GM08714 (cell line): ENCODE data around the gene DLGAP4.

ENCODE experiments used
- H3K4me3 ChIP-seq: fragments of 200-500 bp; sonication (Bioruptor generic); 2 replicates; pipeline ENCODE4 v1.5.1; 2014; ENCODE audit warnings: mild to moderate bottlenecking, low read length, inconsistent platforms
- ZNF274 ChIP-seq: IDR thresholded peaks from 2 replicates; pipeline ENCODE4 v1.6.1; 2012; ENCODE audit warnings: mild to moderate bottlenecking, low read depth, low read length

DLGAP4 gene

GRCh38 chr20:36305602-36306551 is at the start of gene DLGAP4:
TSS of gene DLGAP4 (plus strand) at chr20:36306339. CDS start at chr20:36431718, 125,379 bp downstream.
- TF ChIP-seq ZNF274: no peak
- no peak within 1 kb of the TSS for H3K4me3 ChIP-seq

- H3K4me3 ChIP-seq: no peak overlapping the region
- TF ChIP-seq ZNF274: no peak
Observed at GRCh38 chr20:36259177-36260061, 46.7 kb upstream of the DLGAP4 start.

GRCh38 chr20:36260316-36260715 is 45.8 kb upstream of the DLGAP4 start:
- no peak overlapping the region for H3K4me3 ChIP-seq
- TF ChIP-seq ZNF274: no peak

GRCh38 chr20:36261389-36262105 is 44.6 kb upstream of the DLGAP4 start:
- no peak for TF ChIP-seq ZNF274
- H3K4me3 ChIP-seq: no peak overlapping the region

- no peak for TF ChIP-seq ZNF274
Observed at GRCh38 chr20:36262440-36262839, 43.7 kb upstream of the DLGAP4 start.

GRCh38 chr20:36264426-36265246 is 41.5 kb upstream of the DLGAP4 start:
- TF ChIP-seq ZNF274: no peak
- H3K4me3 ChIP-seq: no peak overlapping the region

More at GRCh38 chr20:36262440-36262839, 43.7 kb upstream of the DLGAP4 start:
- no peak overlapping the region for H3K4me3 ChIP-seq

GRCh38 chr20:36266189-36266588 is 40.0 kb upstream of the DLGAP4 start:
- H3K4me3 ChIP-seq: no peak overlapping the region
- no peak for TF ChIP-seq ZNF274

GRCh38 chr20:36267605-36268381 is 38.3 kb upstream of the DLGAP4 start:
- TF ChIP-seq ZNF274: no peak
- H3K4me3 ChIP-seq: no peak overlapping the region

- TF ChIP-seq ZNF274: no peak
- H3K4me3 ChIP-seq: no peak overlapping the region
Observed at GRCh38 chr20:36268440-36269342, 37.4 kb upstream of the DLGAP4 start.

GRCh38 chr20:36269507-36269906 is 36.6 kb upstream of the DLGAP4 start:
- TF ChIP-seq ZNF274: no peak
- H3K4me3 ChIP-seq: no peak overlapping the region
